GM18520 (cell line): Measurements from ENCODE around the gene TTLL6.
"Not testable (repeated sequence)": the region's sequence is repeated elsewhere in the genome, so short reads cannot be mapped to it uniquely, and the experiment has no call there.

Source experiments
- ATAC-seq: cut with Tn5 transposase; IDR thresholded peaks from one replicate; pipeline ENCODE4 v1.9.1; 2021; ENCODE audit not compliant: unreplicated experiment

TTLL6 gene

DNA sequence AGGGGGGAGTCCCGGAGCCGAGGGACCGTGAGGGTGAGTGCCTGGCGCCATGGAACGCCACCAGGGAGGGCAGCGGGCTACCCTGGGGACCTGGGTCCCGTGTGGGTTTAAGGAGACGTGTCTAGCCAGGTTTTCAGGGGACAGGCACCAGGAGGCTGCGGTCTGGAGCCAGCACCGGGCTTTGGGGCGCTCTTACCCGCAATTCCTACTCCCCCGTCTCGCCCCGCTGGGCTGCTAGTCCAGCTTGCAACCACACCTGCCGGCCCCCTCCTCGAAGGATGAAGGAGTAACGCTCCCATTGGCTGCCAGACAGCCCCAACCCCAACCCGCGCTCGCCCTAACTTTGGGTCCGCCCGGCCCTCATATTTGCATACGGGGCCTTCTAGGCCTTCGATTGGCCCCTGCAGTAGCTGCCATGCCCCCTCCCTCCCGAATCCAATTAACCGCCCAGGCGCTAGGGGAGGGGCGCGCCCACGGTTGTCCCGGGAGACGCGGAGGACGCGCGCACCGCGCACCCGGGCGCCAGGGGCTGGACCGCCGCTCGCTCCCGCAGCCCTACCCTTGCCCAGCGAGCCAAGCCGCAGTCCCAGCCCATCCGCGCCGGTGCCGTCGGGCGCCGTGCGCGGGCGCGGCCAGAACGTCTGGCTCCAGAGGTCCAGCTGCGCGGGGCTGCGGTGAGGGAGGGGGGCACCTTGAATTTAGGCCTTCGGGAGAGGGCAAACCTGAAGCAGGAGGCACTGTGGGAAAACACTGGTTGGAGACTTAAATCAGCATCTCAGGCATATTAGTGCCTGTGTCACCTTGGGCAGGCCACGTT is at the start of gene TTLL6:
Gene TTLL6, minus strand, starts transcription at position 456 of the 817 bp plus-strand sequence. Its CDS starts 157 bp downstream, at position 299.
- peak; percentile 58 for ATAC-seq

DNA sequence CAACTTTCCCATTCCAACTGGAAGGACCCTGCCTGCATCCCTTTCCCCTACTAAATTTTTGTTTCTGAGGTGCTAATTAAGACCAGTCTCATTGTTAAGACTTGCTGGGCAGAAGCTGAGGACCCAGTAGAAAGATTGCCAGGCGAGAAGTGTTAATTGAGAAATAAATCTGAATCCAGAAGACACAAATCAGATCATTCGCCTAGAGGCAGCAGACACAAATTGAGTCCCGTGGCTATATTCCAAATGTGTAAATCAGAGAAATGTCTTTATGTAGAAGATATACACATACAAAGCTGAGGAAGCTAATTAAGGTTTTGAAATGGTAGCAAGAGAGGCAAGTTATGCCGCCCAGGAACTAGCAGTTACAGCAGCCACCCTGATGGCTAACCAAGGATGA is 43.4 kb upstream of the TTLL6 start:
- ATAC-seq = no peak

GRCh38 chr17:48860034-48860433 is 43.0 kb upstream of the TTLL6 start:
- ATAC-seq = no peak

GRCh38 chr17:48856122-48856821 is 39.2 kb upstream of the TTLL6 start:
- no peak for ATAC-seq

- ATAC-seq = no peak
Measured at GRCh38 chr17:48854774-48855476, 37.9 kb upstream of the TTLL6 start.

DNA sequence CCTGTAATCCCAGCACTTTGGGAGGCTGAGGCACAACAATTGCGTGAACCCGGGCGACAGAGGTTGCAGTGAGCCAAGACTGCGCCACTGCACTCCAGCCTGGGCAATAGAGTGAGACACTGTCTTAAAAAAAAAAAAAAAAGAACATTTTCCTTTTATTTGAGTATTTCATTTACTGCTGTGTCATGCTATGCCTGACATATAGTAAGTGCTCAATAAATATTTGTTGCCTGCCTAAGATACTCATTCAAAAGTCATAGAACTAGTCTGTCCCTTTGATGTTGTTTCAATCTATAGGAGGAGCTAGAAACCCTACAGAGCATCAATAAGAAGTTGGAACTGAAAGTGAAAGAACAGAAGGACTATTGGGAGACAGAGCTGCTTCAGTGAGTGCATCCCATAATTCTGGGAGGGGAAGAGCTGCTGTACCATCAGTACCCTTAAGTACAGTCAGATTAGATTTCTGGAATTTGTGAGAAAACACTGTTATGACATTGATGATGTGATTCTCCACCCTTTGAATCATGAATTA is 33.8 kb upstream of the TTLL6 start:
- ATAC-seq = no peak

DNA sequence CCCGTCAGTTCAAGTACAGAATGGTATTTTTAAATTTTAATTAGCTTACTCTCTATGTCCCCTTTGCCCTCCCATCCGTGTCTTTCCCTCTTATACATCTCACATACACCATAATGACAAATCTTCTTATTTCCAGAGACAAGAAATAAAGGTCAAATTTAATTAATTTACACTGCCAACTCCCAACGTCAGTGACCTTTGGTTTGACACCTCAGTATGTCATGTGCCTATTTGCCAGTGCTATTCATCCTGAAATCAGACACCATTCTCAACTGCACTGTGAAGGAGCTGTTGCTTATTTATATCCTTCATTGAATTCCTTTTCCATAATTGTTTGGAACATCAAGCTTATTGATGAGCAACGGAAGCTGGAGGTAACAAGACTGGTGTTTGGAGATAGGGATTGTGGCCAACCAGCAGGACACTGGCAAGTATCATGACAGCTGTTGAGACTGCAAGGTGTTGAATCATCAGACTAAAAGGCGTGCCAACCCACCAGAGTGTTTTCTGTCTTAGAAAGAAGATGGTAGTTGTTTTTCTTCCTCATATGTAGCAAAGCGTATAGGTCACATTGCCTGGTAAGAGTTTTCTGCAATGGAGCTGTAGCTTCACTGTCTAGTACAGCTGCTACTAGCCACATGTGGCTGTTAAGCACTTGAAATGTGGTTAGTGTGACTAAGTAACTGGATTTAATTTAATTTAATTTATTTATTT is 26.3 kb upstream of the TTLL6 start:
- ATAC-seq = no peak

DNA sequence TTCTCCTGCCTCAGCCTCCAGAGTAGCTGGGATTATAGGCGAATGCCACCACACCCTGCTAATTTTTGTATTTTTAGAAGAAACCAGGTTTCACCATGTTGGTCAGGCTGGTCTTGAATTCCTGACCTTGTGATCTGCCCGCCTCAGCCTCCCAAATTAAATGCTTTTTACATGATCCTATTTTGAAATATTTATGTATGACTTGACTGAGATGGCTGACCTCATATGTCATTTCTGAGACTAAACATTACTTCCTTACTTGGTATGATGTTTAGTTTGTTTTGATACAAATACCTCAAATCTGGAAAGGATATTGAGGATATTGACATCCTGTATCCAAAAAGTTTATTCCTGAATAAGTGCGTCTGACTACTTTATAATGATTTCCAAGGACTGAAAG is 25.7 kb upstream of the TTLL6 start:
- no peak for ATAC-seq

DNA sequence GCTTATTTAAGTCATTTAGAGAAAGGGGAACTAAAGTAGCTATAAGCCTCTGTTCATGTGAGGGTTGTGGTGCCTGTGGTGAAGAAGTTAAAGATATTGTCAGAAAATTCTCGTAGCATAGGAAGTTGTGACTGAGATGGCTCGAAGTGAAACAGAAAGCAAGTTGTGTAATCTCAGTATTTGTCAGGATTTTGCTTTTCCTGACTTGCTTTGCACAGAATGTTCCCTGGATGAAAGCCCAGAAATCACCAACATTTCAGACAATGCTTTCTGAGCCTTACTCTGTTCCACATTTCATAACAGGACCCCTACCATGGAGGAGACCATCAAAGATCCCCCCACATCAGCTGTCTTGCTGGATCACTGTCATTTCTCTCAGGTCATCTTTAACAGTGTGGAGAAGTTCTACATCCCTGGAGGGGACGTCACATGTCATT is 24.4 kb upstream of the TTLL6 start:
- ATAC-seq = peak; percentile 90

- ATAC-seq = no peak
Measured at GRCh38 chr17:48840441-48840840, 23.4 kb upstream of the TTLL6 start.

DNA sequence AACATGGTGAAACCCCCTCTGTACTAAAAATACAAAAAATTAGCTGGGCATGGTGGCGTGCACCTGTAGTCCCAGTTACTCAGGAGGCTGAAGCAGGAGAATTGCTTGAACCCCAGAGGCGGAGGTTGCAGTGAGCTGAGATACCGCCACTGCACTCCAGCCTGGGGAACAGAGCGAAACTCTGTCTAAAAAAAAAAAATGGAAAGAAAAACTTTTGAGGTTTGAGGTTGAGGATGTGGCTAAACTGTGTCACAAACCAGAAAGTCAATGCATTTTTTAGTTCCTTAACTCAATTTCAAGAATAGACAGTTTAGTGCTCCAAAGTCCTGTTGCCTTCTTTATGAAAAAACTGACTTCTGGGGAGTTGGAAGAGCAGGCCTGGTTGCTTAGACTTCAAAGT is 20.4 kb upstream of the TTLL6 start:
- ATAC-seq = not testable (repeated sequence)

DNA sequence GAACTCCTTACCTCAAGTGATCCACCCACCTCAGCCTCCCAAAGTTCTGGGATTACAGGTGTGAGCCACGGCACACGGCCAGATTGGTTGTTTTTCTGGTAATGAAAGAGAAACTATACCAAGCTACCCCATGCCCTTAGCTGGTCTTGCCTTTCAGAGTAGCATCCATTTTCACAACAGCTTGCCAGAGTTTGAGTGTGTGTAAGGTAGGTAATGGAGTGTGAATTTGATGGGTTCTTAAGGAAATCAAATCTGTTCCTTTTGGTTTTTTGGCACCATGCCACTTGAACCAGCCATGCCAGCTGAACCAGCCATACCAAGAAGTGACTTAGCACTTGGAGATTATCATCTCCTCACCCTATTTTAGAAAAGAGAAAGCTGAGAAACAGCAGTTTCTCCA is 18.9 kb upstream of the TTLL6 start:
- no peak for ATAC-seq

- no peak for ATAC-seq
Measured at GRCh38 chr17:48834973-48835372, 17.9 kb upstream of the TTLL6 start.

DNA sequence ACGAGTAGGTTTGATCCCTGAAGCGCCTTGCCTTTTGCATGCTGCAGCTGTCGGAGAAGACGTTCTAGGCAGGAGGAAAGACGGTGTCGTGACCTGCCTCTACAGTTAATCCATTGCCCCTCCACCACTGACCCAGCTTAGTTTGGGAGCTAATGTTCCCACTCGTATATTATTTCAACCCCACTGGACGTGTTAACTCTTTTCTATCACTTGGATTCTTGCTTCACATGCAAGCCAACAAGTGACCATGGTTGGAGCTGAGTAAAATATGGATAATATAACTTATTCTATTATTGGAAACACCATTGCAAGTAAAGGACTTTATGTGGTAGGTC is 14.5 kb upstream of the TTLL6 start:
- no peak for ATAC-seq

- ATAC-seq = peak; percentile 70
Measured at GRCh38 chr17:48830840-48831548, 14.0 kb upstream of the TTLL6 start, which contains the start of gene CALCOCO2. Gene CALCOCO2, plus strand, starts transcription at chr17:48831035. Its CDS starts 10,673 bp downstream, at chr17:48841708.

DNA sequence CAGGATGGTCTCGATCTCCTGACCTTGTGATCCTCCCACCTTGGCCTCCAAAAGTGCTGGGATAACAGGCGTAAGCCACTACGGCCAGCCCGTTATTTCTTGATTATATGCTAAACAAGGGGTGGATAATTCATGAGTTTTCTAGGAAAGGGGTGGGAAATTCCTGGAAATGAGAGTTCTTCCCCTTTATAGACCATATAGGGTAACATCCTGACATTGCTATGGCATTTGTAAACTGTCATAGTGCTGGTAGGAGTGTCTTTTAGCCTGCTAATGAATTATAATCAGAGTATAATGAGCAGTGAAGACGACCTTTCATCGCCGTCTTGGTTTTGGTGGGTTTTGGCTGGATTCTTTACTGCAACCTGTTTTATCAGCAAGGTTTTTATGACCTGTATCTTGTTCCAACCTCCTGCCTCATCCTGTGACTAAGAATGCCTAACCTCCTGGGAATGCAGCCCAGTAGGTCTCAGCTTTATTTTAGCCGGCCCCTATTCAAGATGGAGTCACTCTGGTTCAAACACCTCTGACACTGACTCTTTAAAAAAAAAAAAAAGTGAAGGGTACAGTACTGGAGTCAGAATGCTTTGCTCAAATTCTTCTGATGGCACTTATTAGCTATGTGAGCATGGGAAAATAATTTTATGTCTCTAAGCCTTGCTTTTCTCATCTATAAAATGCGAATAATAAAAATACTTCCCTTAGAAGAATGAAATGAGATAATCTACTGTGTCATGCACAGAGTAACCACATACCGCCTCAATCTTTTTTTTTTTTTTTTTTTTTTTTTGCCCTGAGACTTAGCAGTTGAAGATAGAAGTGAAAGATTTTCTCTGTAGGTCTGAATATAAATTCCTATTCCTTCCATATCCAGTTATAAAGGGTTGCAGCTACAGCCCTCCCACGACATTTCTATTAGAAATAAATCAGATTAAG is 8.7 kb upstream of the TTLL6 start:
- no peak for ATAC-seq

DNA sequence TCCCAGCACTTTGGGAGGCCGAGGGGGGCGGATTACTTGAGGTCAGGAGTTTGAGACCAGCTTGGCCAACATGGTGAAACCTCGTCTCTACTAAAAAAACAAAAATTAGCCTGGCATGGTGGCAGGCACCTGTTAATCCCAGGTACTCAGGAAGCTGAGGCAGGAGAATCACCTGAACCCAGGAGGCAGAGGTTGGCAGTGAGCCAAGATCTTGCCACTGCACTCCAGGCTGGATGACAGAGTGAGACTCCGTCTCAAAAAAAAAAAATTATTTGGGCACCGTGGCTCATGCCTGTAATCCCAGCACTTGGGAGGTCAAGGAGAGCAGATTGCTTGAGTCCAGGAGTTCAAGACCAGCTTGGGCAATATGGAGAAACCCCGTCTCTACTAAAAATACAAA is 3.9 kb upstream of the TTLL6 start:
- ATAC-seq = not testable (repeated sequence)

GRCh38 chr17:48819466-48819865 is 2.4 kb upstream of the TTLL6 start:
- no peak for ATAC-seq

DNA sequence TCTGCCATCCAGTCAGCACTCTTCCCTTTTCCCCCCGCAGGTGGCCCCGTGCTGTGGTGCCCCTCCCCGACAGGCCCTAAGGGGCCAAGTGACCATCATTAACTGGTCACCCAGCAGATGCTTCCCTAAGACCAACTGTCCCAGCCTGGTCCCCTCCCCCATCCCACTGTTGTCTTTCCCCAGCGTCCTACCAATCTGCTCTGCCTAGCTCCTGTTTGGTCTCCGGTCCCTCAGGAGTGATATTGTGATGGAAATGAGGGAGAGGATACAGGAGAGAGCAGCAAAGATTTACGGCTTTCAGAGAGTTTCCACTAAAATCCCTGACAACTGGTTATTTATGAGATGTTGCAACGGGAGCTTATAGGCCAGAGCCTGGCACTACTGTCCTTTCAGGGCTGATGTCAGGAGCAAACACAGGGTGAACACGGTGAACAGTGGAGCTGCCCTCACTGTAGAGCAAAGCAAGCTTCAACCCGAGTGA is 1.4 kb upstream of the TTLL6 start:
- ATAC-seq = no peak
